ENCODE measurements around the gene NPHP3.
A peak's percentile ranks its signal among the peaks of the same experiment; 100 is the strongest.

Gene NPHP3

GRCh38 chr3:132675408-132675807, 46.8 kb downstream of the NPHP3 start:
- ATAC-seq (ENCODE audit: insufficient read depth, low read depth) (no peak), DNase-seq (no peak)
- Histone ChIP-seq H3K79me2 (ENCODE audit: insufficient read depth, low read length) (no peaks in the 10 kb centered on the region), H3K36me3 (ENCODE audit: insufficient read depth, low read length) (peaks cover 68% of the 10 kb centered on the region), H3K9ac (ENCODE audit: low read depth, low read length) (no peak overlapping the region), H4K20me1 (ENCODE audit: insufficient read depth, low read length) (no peaks in the 10 kb centered on the region), H3K27ac (ENCODE audit: low read length) (no peak overlapping the region), H3K4me3 (ENCODE audit: low read depth in 1 of 2, low read length in 2 of 2) (no peak overlapping the region), H3K4me2 (ENCODE audit: insufficient read depth, low read length) (no peak overlapping the region), H2AFZ (ENCODE audit: low read depth, low read length) (no peak overlapping the region), H3K4me1 (ENCODE audit: insufficient read depth, low read length) (no peaks in the 10 kb centered on the region), H3K9me3 (ENCODE audit: insufficient read depth, low read length, severe bottlenecking) (no peaks in the 10 kb centered on the region), H3K27me3 (ENCODE audit: insufficient read depth, low read length, poor library complexity) (no peaks in the 10 kb centered on the region)
- TF ChIP-seq EZH2 (IDR thresholded peaks at IDR 0.05; ENCODE audit: borderline replicate concordance, low read depth, low read length, severe bottlenecking) = no peak
- no peak for TF ChIP-seq CTCF (IDR thresholded peaks at IDR 0.05; ENCODE audit: borderline replicate concordance, extremely low read depth, low read length, poor library complexity, severe bottlenecking)

GRCh38 chr3:132669256-132669777, 52.9 kb downstream of the NPHP3 start:
- no peaks in the 10 kb centered on the region for H3K9me3 ChIP-seq (ENCODE audit: insufficient read depth, low read length, severe bottlenecking)
- DNase-seq = no peak
- peaks cover 68% of the 10 kb centered on the region for H3K36me3 ChIP-seq (ENCODE audit: insufficient read depth, low read length)

DNA sequence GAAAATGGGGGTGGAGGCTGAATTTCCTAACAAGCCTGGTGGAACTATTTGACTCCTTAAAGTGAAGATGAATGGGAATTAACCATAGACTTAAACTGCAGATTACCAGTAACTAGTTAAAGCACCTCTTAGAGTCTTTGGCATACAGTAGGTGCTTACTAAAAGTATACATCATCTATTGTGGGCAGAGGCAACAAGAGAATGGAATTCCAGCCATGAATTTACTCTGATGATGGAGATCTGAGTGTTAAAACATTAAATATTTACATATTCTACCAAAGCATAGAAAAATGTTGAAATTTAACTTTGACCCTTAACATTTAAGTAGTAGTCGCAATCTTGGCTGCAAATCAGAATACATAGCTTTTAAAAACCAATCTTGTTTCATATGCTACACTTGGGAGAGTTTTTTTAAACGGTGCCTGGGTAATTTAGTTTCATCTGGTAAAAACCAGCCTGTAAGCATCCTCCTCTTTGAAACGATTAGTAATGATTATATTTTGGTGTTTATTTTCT, 56.9 kb downstream of the NPHP3 start:
- ATAC-seq (ENCODE audit: insufficient read depth, low read depth) (no peak), DNase-seq (no peak)
- Histone ChIP-seq H3K9ac (ENCODE audit: low read depth, low read length) (no peak overlapping the region), H3K4me3 (ENCODE audit: low read depth in 1 of 2, low read length in 2 of 2) (no peak overlapping the region), H3K27me3 (ENCODE audit: insufficient read depth, low read length, poor library complexity) (no peaks in the 10 kb centered on the region), H3K4me1 (ENCODE audit: insufficient read depth, low read length) (peaks cover 26% of the 10 kb centered on the region), H3K4me2 (ENCODE audit: insufficient read depth, low read length) (peak overlapping the region; percentile 11; the same call in 1 of the 2 replicates), H3K27ac (ENCODE audit: low read length) (no peak overlapping the region), H3K79me2 (ENCODE audit: insufficient read depth, low read length) (peaks cover 55% of the 10 kb centered on the region), H3K36me3 (ENCODE audit: insufficient read depth, low read length) (peaks cover 44% of the 10 kb centered on the region), H4K20me1 (ENCODE audit: insufficient read depth, low read length) (peaks cover 2% of the 10 kb centered on the region; the same call in 1 of the 2 replicates), H2AFZ (ENCODE audit: low read depth, low read length) (no peak overlapping the region), H3K9me3 (ENCODE audit: insufficient read depth, low read length, severe bottlenecking) (no peaks in the 10 kb centered on the region)
- TF ChIP-seq CTCF (IDR thresholded peaks at IDR 0.05; ENCODE audit: borderline replicate concordance, extremely low read depth, low read length, poor library complexity, severe bottlenecking) (no peak), EZH2 (IDR thresholded peaks at IDR 0.05; ENCODE audit: borderline replicate concordance, low read depth, low read length, severe bottlenecking) (no peak)

More at GRCh38 chr3:132669256-132669777, 52.9 kb downstream of the NPHP3 start:
- no peak overlapping the region for H3K27ac ChIP-seq (ENCODE audit: low read length)
- H3K27me3 ChIP-seq (ENCODE audit: insufficient read depth, low read length, poor library complexity) = no peaks in the 10 kb centered on the region
- ATAC-seq (ENCODE audit: insufficient read depth, low read depth) = no peak
- H3K4me2 ChIP-seq (ENCODE audit: insufficient read depth, low read length) = no peak overlapping the region
- no peaks in the 10 kb centered on the region for H3K4me1 ChIP-seq (ENCODE audit: insufficient read depth, low read length)
- H2AFZ ChIP-seq (ENCODE audit: low read depth, low read length) = no peak overlapping the region
- TF ChIP-seq CTCF (IDR thresholded peaks at IDR 0.05; ENCODE audit: borderline replicate concordance, extremely low read depth, low read length, poor library complexity, severe bottlenecking) (no peak), EZH2 (IDR thresholded peaks at IDR 0.05; ENCODE audit: borderline replicate concordance, low read depth, low read length, severe bottlenecking) (no peak)
- H3K79me2 ChIP-seq (ENCODE audit: insufficient read depth, low read length) = peaks cover 16% of the 10 kb centered on the region
- no peak overlapping the region for H3K4me3 ChIP-seq (ENCODE audit: low read depth in 1 of 2, low read length in 2 of 2)
- no peaks in the 10 kb centered on the region; the same call in 1 of the 2 replicates for H4K20me1 ChIP-seq (ENCODE audit: insufficient read depth, low read length)
- no peak overlapping the region for H3K9ac ChIP-seq (ENCODE audit: low read depth, low read length)

Measured in DND-41 (cell line).